Sigmoid colon (tissue), 3 donors: ENCODE results near the gene STAT5A.

ENCODE experiments used
- POLR2A ChIP-seq, 2 donors: fragments of 450-650 bp; IDR thresholded peaks; one replicate each; pipeline ENCODE4 v1.6.1; 2016; ENCODE audit warnings: antibody characterized with exemption in 2 of 2, mild to moderate bottlenecking in 2 of 2, moderate library complexity in 2 of 2
- TF ChIP-seq, protein P1 (sequence below), 4 experiments: fragments of 450-650 bp in 3 of 4; fragments of 200-600 bp in 1 of 4; IDR thresholded peaks; one replicate each; pipeline ENCODE4 v1.5.1; 2016 to 2019; ENCODE audit warnings: antibody characterized with exemption in 4 of 4, mild to moderate bottlenecking in 3 of 4, moderate library complexity in 2 of 4

DNA sequence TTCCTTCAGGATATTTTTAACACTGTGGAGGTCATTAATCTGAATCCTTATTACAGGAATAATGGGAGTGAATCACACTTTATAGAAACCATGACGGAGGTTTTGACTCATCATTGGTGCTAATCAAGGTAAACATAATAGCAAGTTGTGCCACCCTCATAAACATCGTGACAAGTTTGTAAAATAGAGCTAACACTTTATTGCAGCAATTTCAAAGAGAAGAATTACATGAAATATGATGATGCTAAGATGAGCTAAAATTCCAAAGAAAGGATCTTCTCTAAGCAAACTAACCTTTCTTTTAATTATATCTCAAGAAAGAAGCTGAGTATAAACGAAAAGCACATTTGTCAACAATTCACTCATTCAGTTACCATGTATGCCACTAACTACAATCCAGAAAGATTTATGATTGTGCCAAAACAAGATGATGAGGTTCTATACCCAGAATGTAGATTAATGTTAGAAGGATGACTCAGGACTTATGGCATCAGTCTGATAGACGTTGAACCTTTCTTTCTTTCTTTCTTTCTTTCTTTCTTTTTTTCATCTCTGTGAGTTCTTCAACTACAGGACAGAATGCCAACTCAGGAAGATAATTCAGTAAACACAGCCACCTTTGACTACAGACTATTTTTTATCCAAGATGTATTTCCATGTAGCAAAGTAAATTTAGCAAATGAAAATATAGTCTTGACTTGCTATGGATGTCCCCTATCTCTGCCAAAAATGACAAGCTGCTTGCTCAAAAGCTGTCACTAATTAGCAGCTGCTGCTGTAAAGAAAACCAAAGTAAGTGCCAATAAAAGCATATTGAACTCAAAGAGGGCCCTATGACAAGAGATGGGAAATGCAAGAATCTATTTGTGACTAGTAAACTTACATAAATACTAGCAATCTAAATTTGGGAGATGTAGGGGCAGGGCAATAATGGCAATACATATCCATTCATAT lies 35.4 kb upstream of the STAT5A start:
- no peak for TF ChIP-seq POLR2A (IDR thresholded peaks at IDR 0.05)
- TF ChIP-seq, protein P1, sequence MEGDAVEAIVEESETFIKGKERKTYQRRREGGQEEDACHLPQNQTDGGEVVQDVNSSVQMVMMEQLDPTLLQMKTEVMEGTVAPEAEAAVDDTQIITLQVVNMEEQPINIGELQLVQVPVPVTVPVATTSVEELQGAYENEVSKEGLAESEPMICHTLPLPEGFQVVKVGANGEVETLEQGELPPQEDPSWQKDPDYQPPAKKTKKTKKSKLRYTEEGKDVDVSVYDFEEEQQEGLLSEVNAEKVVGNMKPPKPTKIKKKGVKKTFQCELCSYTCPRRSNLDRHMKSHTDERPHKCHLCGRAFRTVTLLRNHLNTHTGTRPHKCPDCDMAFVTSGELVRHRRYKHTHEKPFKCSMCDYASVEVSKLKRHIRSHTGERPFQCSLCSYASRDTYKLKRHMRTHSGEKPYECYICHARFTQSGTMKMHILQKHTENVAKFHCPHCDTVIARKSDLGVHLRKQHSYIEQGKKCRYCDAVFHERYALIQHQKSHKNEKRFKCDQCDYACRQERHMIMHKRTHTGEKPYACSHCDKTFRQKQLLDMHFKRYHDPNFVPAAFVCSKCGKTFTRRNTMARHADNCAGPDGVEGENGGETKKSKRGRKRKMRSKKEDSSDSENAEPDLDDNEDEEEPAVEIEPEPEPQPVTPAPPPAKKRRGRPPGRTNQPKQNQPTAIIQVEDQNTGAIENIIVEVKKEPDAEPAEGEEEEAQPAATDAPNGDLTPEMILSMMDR (IDR thresholded peaks at IDR 0.05): no peak
